NCI-H82 treated with DMSO at 0.1 percent for 48 hours (cell line): ENCODE data around the gene IDH3G.
A peak's percentile ranks its signal among the peaks of the same experiment; 100 is the strongest.
"Not testable (repeated sequence)": the region's sequence is repeated elsewhere in the genome, so short reads cannot be mapped to it uniquely, and the experiment has no call there.

ENCODE experiments used
- DNase-seq: peaks from one replicate; lab custom pipeline; 2025; ENCODE audit not compliant: unreplicated experiment; lab: John Stamatoyannopoulos, UW

Gene IDH3G

DNA sequence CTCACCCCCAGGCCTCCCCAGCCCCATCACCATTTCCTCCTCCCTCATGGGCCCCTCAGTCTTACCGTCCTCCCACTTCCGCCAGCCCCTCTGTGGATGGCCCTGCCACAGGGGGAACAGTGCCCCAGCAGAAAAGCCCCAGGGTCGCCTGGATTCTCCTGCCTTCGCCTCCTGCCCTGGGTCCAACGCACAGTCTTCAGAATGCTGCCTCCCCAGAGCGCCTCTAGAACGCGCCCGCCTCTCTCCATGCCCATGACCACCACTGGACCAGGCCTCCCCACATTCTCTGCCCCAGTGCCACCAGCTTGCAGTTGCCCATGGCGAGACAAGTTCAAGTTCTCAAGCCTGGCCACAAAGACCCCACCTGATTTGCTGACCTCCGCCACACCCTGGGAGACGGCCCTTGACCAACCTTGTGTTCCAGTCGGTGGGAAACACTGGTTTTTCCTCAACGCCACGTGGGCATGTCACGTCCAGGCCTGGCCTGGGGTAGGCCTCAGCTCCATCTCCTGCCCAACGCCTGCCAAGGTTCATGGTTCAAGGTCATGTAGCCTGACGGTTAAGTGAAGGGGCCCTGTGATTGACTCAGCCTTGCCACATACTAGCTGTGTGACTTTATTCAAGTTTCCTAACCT is 30.8 kb downstream of the IDH3G start:
- no peak for DNase-seq

GRCh38 chrX:153762626-153763173 is 31.5 kb downstream of the IDH3G start:
- no peak for DNase-seq

DNA sequence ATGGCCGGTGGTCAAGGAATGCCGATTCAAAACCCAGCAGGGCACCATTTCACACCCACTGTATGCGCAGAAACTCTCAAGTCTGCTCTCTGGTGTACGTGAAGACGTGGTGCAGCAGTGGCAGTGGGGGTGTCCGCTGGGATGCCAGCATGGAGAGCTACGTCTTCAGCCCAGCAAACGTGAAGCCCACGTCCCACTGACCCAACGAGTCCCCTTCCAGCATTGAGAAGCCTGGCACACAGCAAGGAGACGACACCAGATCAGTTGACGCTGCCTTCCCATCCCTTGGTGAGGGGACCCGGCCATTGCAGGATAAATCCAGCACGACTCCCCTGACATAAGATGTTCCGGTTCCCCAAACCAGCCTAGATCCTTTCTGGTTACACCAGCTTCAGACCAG is 32.3 kb downstream of the IDH3G start:
- DNase-seq, result no peak

- DNase-seq, result no peak
Observed at GRCh38 chrX:153755136-153755535, 39.0 kb downstream of the IDH3G start.

DNA sequence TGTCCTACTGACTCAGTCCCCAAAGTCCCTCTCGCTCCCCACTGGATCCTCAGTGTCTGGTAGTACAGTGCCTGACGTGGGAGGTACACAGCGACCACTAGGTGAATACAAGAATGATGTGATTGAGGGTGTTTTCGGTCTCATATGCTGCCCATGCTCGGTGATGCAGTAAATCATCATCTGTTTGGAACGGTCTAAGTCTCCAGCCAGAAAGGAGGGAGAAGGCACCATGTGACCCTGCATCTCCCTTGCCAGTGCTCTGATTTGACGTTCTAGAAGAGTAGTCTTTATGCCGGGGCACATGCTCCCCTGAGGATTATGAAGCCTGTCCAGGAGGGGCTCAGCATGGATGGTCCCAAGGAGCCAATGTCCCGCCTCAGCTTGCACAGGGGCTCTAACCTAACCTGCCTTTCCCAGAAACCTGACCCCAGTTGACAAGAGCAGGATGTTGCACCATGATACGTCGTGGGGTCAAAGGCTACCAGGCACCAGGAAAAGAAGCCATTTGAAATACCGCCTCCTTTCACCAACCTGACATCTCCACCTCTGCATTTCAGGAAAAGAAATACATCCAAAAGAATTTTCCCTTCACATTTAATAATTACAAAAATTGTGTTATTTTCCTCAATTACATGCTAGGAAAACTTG is 43.9 kb downstream of the IDH3G start:
- no peak for DNase-seq

- DNase-seq, result not testable (repeated sequence)
Observed at GRCh38 chrX:153749017-153749416, 45.2 kb downstream of the IDH3G start.

- DNase-seq, result not testable (repeated sequence)
Observed at GRCh38 chrX:153746991-153747390, 47.2 kb downstream of the IDH3G start.

DNA sequence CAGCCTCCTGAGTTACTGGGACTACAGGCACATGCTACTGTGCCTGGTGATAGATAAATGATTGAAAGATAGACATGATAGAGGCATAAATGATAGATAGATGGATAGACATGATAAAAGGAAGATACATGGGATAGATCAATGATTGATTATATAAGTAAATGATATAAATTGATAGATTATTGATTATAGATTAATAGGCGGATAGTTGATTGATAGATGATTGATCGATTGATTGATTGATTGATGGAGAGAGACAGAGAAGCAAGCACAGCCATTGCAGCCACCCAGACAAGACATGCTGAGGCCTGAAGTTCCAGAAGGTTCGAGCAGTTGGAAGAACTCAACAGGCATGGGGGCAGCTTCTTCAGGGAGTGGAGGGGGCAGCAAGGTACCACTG is 47.8 kb downstream of the IDH3G start:
- no peak for DNase-seq

GRCh38 chrX:153745067-153745433 is 49.1 kb downstream of the IDH3G start:
- not testable (repeated sequence) for DNase-seq

DNA sequence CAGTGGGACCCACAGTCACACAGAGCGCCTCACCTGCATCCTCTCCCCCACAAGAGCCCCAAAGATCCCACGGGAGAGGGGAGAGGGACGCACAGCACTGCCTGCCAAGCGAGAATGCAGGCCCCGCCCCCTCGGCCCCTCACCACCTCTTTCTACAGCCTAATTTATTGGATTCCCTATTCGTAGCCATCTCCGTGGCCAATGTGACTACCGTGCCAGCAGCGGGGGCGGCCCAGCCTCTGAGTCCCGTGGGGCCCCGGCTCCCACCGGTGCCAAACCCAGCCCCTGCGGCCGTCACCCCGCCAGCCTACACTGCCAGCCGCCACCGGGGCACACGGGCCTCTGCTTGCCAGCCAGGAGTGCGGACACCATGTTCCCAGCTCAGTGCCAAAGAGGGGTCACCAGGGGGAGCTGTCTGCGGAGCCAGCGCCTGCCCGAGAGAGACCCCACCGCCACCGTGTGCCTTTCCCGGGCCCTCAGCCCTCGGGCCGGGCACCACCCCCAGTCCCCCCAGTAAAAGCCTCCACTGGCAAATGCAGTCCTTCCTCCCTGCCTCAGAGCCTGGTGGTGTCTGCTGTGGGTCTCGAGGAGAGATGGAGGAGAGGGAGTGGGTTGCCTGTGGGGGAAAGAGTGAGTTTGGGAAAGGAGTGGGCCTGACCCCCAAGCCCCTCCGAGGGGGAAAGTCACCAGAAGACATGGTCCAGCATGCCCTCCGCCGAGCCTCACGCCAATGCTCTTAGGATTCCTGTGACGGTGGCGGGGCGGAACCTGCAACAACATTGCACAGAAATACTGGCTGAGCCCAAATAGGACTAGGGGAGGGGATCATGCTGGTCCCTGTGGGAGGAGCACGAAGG is 49.7 kb downstream of the IDH3G start:
- no peak for DNase-seq

- DNase-seq, result peak; percentile 18
Observed at GRCh38 chrX:153743468-153744209, 50.5 kb downstream of the IDH3G start.

- not testable (repeated sequence) for DNase-seq
Observed at GRCh38 chrX:153742796-153743467, 51.2 kb downstream of the IDH3G start.

DNA sequence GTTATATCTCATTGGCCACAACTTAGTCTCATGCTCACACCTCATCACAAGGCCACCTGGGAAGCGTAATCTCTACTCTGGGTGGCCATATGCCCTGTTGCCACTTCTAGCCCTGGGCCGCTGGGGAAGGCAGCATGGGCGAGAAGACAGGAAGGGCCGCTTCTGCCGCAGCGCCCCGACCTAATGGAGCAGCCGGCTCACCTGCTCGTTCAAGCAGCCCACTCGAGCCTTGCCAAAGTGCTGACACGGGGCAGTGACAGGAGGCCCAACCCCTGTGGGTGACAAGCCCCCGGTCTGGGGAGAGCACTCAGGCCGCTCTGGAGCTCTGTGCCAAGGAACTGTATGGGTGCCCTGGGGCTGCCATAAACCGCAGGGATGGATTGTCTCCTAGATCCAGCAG is 52.1 kb downstream of the IDH3G start:
- not testable (repeated sequence) for DNase-seq

GRCh38 chrX:153741446-153741845 is 52.7 kb downstream of the IDH3G start:
- DNase-seq, result no peak

DNA sequence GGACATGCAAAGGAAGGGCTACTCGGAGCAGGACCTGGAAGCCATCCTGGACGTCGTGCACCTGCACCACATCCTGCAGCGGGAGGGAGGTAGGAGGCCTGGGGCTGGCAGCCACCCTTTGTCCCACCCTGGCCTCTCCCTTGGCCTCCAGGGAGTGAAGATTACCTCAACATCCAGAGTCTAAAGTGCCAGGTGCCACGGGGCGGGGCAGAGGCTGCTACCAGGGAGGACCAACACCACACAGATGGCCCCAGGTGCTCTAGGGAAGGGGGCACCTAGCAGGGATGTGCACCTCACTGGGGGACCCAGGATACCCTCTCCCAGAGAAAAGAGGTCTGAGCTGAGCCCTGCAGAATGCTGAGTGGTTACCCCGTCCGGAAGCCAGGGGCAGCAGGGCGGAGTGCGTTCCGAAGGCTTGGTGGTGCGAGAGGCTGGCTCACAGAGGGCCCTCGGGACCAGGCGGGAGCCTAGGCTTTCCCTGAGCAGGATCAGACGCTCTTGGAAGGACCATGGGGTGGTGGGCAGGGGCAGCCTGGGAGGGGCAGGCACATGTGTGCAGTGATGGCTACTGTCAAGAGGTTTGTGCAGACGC is 53.4 kb downstream of the IDH3G start:
- no peak for DNase-seq

GRCh38 chrX:153739754-153740486 is 54.3 kb downstream of the IDH3G start:
- DNase-seq, result no peak

GRCh38 chrX:153738056-153738605 is 56.0 kb downstream of the IDH3G start:
- no peak for DNase-seq

GRCh38 chrX:153736871-153737441 is 57.2 kb downstream of the IDH3G start:
- DNase-seq, result no peak
